Measurements from ENCODE around the gene DNAJC8.

Gene DNAJC8

GRCh38 chr1:28199328-28200233, 33.2 kb downstream of the DNAJC8 start:
- no peak for DNase-seq

- no peak for DNase-seq
These were observed 35.0 kb downstream of the DNAJC8 start for GRCh38 chr1:28197682-28198415.

GRCh38 chr1:28196330-28196729, 36.5 kb downstream of the DNAJC8 start:
- no peak for DNase-seq

- no peak for DNase-seq
These were observed 37.0 kb downstream of the DNAJC8 start for GRCh38 chr1:28195780-28196179.

GRCh38 chr1:28194326-28195035, 38.3 kb downstream of the DNAJC8 start:
- DNase-seq, result no peak

GRCh38 chr1:28193701-28194161, 39.1 kb downstream of the DNAJC8 start:
- DNase-seq, result no peak

- no peak for DNase-seq
These were observed 41.7 kb downstream of the DNAJC8 start for GRCh38 chr1:28190996-28191645.

GRCh38 chr1:28190337-28190979, 42.4 kb downstream of the DNAJC8 start:
- DNase-seq, result no peak

- DNase-seq, result no peak
These were observed 47.8 kb downstream of the DNAJC8 start for GRCh38 chr1:28185071-28185470.

GRCh38 chr1:28180306-28181305, 52.2 kb downstream of the DNAJC8 start:
- no peak for DNase-seq

GRCh38 chr1:28178690-28179485, 53.9 kb downstream of the DNAJC8 start:
- DNase-seq, result no peak

GRCh38 chr1:28176492-28177470, 56.0 kb downstream of the DNAJC8 start, which contains the start of gene PTAFR:
TSS of gene PTAFR (minus strand) at chr1:28176690. CDS start at chr1:28151021, 25,669 bp downstream.
- DNase-seq, result no peak

GRCh38 chr1:28175955-28176485, 56.8 kb downstream of the DNAJC8 start:
- DNase-seq, result no peak

- DNase-seq, result no peak
These were observed 58.9 kb downstream of the DNAJC8 start for GRCh38 chr1:28173980-28174297.

- no peak for DNase-seq
These were observed 59.5 kb downstream of the DNAJC8 start for GRCh38 chr1:28173151-28173979.

- DNase-seq, result no peak
These were observed 60.1 kb downstream of the DNAJC8 start for GRCh38 chr1:28172713-28173150.

GRCh38 chr1:28171246-28171645, 61.6 kb downstream of the DNAJC8 start:
- DNase-seq, result no peak

All from NCI-H1694 treated with DMSO at 0.1 percent for 48 hours (cell line).